NCI-H1694 treated with DMSO at 0.1 percent for 48 hours (cell line): Measurements from ENCODE around the gene GAS1.

Experiments
- DNase-seq: peaks from one replicate; lab custom pipeline; 2025; lab: John Stamatoyannopoulos, UW

Gene GAS1

DNA sequence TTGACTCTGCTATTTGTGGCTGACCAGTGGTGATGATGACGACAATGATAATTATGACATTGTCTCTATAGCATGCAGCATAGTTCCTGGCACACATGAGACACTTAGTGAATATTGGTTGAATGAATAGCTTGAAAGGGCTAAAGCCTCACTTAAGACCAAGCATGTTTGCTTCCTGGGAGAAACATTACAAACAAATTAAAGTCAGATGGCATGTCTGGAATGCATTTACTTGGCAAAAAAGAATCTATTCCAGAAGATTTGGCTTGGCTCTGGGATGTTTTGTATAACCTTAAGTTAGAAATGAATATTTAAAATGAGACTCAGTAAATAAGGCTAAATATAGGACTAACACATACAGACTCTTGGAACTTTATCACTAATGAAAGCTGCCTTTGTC is 21.6 kb downstream of the GAS1 start:
- DNase-seq = no peak

GRCh38 chr9:86924206-86924605 is 23.1 kb downstream of the GAS1 start:
- no peak for DNase-seq

DNA sequence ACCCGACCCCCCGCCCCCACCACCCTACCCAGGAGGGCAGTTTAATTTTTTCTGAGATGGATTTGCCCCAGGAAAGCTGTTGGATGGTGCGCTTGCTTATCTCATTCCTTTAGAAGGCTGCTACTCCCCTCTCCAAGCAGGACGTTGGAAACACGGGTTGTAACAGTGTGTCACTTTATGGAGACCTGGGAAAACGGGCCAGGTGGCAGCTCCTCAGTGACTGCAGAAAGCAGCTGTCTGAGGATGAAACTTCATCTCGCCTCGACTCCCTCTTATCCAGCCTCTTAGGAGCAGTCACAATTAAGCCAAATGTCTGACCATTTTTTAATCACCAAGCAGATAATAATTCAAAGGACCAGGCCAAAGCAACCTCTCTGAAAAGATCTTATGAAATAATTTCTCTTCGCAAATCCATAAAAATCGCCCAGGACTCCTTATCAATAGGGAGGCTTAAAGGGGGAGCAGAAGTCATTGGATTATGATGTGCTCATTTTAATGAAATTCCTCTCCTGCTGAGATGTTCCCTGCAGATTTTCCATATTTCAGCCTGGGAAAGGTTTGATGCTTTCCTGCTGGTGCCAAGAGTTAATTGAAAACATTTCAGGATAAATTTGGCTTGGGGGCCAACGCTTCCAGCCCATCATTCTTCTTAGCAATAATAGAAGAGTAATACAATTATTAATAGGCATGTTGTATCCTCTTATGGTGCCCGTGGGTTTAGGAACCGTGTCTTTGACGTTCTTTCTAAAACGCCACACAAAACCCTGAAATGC is 26.0 kb downstream of the GAS1 start:
- DNase-seq = no peak

DNA sequence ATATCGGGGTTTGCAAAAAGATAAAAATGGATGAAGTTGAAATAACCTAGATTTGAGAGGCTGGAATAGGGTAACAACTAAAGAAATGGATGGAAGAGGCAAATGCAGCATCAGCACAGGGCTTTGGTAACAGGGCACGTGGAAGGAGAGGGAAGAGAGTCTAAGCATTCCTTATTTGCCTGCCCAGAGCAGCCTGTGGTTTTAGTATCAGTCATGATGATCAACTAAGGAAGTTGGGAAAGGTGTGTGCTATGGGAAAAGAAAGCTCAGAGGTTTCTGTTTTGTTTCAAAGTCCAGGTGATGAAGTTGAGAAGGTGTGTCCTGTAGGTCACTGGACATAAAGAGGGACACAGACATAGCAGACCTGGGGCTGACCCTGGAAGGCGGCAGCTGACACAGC is 28.8 kb downstream of the GAS1 start:
- DNase-seq = no peak

DNA sequence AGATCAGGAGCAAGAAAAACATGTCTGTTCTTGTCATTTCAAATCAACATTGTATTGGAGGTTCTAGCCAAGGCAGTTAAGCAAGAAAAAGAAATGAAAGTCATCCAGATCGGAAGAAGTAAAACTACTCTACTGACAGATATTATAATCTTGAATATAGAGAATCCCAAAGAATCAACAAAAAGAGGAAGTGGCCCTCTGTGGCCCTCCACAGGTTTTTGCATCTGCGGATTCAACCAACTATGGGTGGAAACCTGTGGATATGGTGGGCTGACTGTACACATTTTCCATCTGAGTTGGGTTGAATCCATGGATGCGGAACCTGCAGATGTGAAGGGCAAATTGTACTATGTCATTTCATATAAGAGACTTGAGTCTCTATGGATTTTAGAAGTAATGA is 35.1 kb downstream of the GAS1 start:
- no peak for DNase-seq

- no peak for DNase-seq
Measured at GRCh38 chr9:86909388-86909787, 37.9 kb downstream of the GAS1 start.

GRCh38 chr9:86908261-86908660 is 39.0 kb downstream of the GAS1 start:
- DNase-seq = no peak

DNA sequence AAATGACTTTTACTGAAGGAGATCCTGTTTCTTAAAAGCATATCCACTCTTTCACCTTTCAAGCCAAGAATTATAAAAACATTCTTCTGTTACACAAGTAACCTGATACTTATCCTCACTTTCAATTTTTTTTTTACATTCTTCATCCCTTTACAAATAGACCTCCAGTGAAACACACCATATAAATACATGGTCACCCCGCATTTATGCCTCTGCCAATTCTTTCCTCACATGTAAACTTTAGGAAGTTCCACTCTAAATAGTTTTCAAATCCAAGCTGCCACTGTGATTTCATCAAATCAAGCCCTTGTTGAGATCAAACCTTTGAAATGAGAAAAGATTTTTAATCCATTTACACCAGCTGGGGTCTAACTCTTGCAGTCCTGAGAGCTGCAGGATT is 40.0 kb downstream of the GAS1 start:
- DNase-seq = no peak

DNA sequence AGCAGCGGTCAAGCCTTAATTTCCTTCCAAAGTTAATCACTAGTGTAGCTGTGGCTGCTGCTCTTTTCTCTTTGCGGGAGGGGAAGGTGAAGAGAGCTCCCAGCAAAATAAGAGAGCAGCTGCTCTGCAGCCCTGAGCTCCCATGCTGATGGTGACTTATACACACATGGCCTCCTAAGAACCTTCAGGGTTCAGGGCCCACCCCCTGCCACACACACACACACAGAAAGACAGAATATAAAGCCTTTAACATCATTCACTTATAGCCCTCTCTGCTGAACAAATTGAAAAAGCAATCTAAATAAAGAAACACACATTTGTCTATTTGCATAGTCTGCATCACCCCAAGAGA is 43.6 kb downstream of the GAS1 start:
- no peak for DNase-seq

GRCh38 chr9:86902991-86903733 is 44.1 kb downstream of the GAS1 start:
- no peak for DNase-seq

- DNase-seq = no peak
Measured at GRCh38 chr9:86902586-86902985, 44.7 kb downstream of the GAS1 start.

GRCh38 chr9:86902176-86902575 is 45.1 kb downstream of the GAS1 start:
- no peak for DNase-seq

DNA sequence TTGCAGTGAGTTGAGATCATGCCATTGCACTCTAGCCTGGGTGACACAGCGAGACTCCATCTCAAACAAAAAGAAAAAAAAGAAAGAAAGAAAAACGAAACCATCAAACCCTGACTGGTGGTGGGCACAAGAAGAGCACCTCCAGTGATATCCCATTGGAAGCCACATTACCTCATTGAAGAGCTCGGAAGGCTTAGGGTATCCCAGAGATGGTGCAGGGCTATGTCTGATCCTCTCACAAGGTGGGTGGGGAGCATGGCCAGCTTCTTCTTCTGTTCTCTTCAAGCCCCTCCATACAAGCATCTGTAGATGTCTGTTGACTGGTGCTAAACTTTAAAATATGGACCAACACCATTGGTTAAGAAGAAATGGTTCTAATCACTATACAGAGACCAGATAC is 45.8 kb downstream of the GAS1 start:
- no peak for DNase-seq
